K562 (cell line): ENCODE results near the gene BCL2L1. TPM values are rescaled to one million over a fixed set of nuclear protein-coding genes. Genes with fewer than 3 reads are reported as not detected.

Experiments
- BRCA1 ChIP-seq, 2 experiments: fragments of 450-650 bp in 1 of 2; sonication (generic) in 1 of 2; formaldehyde crosslinking in 1 of 2; IDR thresholded peaks; 2 replicates each; pipeline versions ENCODE4 v1.5.0 to v1.6.1; 2017 to 2020; ENCODE audit warnings: mild to moderate bottlenecking in 1 of 2, missing genetic modification reagents in 1 of 2
- C11orf30 ChIP-seq: fragments of 450-650 bp; IDR thresholded peaks from 2 replicates; pipeline ENCODE4 v1.6.1; 2016; ENCODE audit warnings: low read depth, mild to moderate bottlenecking
- DDX20 ChIP-seq: fragments of 450-650 bp; IDR thresholded peaks from 2 replicates; pipeline ENCODE4 v1.6.1; 2016; ENCODE audit warnings: missing genetic modification characterization, low read depth, mild to moderate bottlenecking, missing compliant biosample characterization, moderate library complexity
- SETDB1 ChIP-seq: IDR thresholded peaks from one replicate; pipeline ENCODE4 v1.6.1; 2012; ENCODE audit warnings: low read length, control low read depth, inconsistent platforms
- TAF9B ChIP-seq: fragments of 450-650 bp; IDR thresholded peaks from 2 replicates; pipeline ENCODE4 v1.6.1; 2018; ENCODE audit warnings: mild to moderate bottlenecking; ENCODE audit not compliant: partially characterized antibody
- TCF3 ChIP-seq: sonication (generic); formaldehyde crosslinking; IDR thresholded peaks from 2 replicates; pipeline ENCODE4 v1.4.0; 2020; ENCODE audit warnings: mild to moderate bottlenecking, missing genetic modification reagents
- ZNF324 ChIP-seq: fragments of 250-450 bp; sonication (Bioruptor Pico); IDR thresholded peaks from 2 replicates; pipeline ENCODE4 v1.4.0; 2020; ENCODE audit warnings: mild to moderate bottlenecking
- polyA plus RNA-seq, 8 experiments: library from polyadenylated mRNA; depleted of rRNA in 4 of 8; stranded (reverse) in 5 of 8; unstranded in 3 of 8; fragments of >200 nt; fragmentation: Nextera tagmentation in 2 of 8; fragmentation: Illumina TruSeq in 1 of 8; extraction: Ambion mirVana in 2 of 8; extraction: Trizol in 1 of 8; gene quantifications; 2 replicates each; pipeline versions ENCODE4 v1.2.1 to v1.2.3, GENCODE V29; 2011 to 2014; ENCODE audit warnings: inconsistent platforms in 1 of 8, missing spikeins in 1 of 8
- total RNA-seq, 7 experiments: library from RNA; depleted of rRNA in 6 of 7; stranded (reverse); fragments of >200 nt in 6 of 7; fragmentation: Illumina TruSeq in 2 of 7; extraction: Trizol in 2 of 7; gene quantifications; 2 replicates each; pipeline versions ENCODE4 v1.2.1 to v1.2.3, GENCODE V29; 2011 to 2021; ENCODE audit warnings: low replicate concordance in 1 of 7
- TF ChIP-seq, protein P1 (sequence below): fragments of 450-650 bp; IDR thresholded peaks from 2 replicates; pipeline ENCODE4 v1.6.1; 2016; ENCODE audit warnings: missing biosample characterization, missing genetic modification characterization
- TF ChIP-seq, protein P2 (sequence below): IDR thresholded peaks from 2 replicates; pipeline ENCODE4 v1.6.1; 2011; ENCODE audit not compliant: insufficient read length; ENCODE audit errors: extremely low read depth
- TF ChIP-seq, protein P3 (sequence below): IDR thresholded peaks from 2 replicates; pipeline ENCODE4 v1.6.1; 2016; ENCODE audit warnings: missing genetic modification characterization, missing compliant biosample characterization
- TF ChIP-seq, protein P4 (sequence below): fragments of 250-450 bp; sonication (Bioruptor Pico); IDR thresholded peaks from 2 replicates; pipeline ENCODE4 v1.5.0; 2021; ENCODE audit warnings: mild to moderate bottlenecking, borderline replicate concordance

The BCL2L1 gene
- total and polyA plus RNA-seq, 9 of the 15 experiments (the other 6 are each of a cell fraction or from before 2014, with no cell fraction given) = 3.3 to 182 (median 120) TPM

DNA sequence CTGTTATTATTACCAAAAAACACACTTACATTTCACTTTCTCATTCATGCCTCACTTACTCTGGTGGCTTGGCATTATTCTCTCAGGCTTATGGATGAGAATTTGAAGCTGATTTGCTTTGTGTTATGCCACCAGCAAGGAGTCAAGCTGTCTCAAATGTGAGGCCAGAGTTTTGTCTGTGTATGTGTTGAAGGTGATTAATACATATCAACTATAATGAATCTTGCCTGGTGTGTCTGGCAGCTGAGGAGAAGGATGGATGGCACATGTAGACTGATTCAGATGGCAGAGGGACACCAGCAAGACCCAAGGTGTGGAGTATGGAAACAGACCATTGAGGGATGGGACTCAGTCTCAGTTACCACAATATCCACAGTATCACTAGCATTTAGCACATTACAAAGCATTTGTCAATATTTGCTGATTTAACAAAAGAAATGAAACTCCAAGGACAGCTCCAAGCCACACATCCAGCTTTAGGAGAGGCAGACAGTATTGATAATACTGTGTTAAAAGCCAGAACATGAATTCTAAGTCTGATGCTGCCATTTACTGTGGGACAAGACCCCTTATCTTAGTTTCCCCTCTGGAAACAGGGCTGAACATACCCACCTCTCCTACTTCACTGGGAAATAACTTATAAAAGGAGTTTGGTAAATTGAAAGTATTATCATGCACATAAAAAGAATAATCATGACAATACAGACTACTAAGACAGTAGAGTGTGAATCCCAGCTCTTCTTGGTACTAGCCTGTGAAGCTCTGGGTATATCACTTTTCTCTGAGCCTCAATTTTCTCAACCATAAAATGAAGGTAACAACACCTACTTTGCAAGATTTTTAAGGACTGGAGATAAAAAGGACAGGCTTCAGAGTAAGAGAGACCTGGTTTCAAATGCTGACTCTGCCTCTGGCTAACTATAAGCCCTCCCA, 11.2 kb downstream of the BCL2L1 start (continued):
- TF ChIP-seq, protein P1, sequence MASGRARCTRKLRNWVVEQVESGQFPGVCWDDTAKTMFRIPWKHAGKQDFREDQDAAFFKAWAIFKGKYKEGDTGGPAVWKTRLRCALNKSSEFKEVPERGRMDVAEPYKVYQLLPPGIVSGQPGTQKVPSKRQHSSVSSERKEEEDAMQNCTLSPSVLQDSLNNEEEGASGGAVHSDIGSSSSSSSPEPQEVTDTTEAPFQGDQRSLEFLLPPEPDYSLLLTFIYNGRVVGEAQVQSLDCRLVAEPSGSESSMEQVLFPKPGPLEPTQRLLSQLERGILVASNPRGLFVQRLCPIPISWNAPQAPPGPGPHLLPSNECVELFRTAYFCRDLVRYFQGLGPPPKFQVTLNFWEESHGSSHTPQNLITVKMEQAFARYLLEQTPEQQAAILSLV (tag) = no peak
- TF ChIP-seq, protein P2, sequence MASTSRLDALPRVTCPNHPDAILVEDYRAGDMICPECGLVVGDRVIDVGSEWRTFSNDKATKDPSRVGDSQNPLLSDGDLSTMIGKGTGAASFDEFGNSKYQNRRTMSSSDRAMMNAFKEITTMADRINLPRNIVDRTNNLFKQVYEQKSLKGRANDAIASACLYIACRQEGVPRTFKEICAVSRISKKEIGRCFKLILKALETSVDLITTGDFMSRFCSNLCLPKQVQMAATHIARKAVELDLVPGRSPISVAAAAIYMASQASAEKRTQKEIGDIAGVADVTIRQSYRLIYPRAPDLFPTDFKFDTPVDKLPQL = no peak
- TF ChIP-seq, protein P3, sequence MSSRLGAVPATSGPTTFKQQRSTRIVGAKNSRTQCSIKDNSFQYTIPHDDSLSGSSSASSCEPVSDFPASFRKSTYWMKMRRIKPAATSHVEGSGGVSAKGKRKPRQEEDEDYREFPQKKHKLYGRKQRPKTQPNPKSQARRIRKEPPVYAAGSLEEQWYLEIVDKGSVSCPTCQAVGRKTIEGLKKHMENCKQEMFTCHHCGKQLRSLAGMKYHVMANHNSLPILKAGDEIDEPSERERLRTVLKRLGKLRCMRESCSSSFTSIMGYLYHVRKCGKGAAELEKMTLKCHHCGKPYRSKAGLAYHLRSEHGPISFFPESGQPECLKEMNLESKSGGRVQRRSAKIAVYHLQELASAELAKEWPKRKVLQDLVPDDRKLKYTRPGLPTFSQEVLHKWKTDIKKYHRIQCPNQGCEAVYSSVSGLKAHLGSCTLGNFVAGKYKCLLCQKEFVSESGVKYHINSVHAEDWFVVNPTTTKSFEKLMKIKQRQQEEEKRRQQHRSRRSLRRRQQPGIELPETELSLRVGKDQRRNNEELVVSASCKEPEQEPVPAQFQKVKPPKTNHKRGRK (tag) = no peak
- peak; percentile 63 for TF ChIP-seq C11orf30
- TF ChIP-seq, protein P4, sequence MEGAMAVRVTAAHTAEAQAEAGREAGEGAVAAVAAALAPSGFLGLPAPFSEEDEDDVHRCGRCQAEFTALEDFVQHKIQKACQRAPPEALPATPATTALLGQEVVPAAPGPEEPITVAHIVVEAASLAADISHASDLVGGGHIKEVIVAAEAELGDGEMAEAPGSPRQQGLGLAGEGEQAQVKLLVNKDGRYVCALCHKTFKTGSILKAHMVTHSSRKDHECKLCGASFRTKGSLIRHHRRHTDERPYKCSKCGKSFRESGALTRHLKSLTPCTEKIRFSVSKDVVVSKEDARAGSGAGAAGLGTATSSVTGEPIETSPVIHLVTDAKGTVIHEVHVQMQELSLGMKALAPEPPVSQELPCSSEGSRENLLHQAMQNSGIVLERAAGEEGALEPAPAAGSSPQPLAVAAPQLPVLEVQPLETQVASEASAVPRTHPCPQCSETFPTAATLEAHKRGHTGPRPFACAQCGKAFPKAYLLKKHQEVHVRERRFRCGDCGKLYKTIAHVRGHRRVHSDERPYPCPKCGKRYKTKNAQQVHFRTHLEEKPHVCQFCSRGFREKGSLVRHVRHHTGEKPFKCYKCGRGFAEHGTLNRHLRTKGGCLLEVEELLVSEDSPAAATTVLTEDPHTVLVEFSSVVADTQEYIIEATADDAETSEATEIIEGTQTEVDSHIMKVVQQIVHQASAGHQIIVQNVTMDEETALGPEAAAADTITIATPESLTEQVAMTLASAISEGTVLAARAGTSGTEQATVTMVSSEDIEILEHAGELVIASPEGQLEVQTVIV (CRISPR knock-in tag) = no peak
- no peak for TF ChIP-seq BRCA1 (IDR thresholded peaks at IDR 0.05)
- no peak for TF ChIP-seq BRCA1 (CRISPR knock-in tag; IDR thresholded peaks at IDR 0.05)
- TF ChIP-seq DDX20 (tag) = no peak
- TF ChIP-seq TCF3 (CRISPR knock-in tag) = no peak
- 0 out of 2 replicates have a peak, but pooled peaks have one; percentile 19 for TF ChIP-seq ZNF324
- TF ChIP-seq SETDB1 = no peak
- TF ChIP-seq TAF9B = no peak
